GM12873 (cell line): ENCODE results near the gene DOK5.

Experiments used
- TF ChIP-seq, protein P1 (sequence below): IDR thresholded peaks from 2 replicates; pipeline ENCODE4 v1.5.1; 2012; ENCODE audit warnings: low read depth, mild to moderate bottlenecking, moderate library complexity, low read length, control low read depth; ENCODE audit not compliant: insufficient read depth; ENCODE audit errors: missing control alignments

The DOK5 gene

DNA sequence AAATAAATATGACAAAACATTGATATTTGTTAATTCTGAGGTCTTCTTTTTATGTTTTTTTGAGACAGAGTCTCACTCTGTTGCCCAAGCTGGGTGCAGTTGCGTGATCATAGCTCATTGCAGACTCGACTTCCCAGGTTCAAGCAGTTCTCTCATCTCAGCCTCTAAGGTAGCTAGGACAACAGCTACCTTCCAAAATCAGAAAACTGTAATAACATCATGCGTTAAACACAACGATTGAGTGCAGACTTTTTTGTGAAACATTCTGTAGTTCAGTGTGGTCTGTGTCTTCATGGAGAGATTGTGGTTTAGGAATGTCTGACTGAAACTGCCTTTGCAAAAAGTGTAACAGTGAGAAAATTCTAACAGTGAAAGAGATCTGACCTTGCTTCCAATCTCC lies 16.1 kb upstream of the DOK5 start:
- TF ChIP-seq, protein P1, sequence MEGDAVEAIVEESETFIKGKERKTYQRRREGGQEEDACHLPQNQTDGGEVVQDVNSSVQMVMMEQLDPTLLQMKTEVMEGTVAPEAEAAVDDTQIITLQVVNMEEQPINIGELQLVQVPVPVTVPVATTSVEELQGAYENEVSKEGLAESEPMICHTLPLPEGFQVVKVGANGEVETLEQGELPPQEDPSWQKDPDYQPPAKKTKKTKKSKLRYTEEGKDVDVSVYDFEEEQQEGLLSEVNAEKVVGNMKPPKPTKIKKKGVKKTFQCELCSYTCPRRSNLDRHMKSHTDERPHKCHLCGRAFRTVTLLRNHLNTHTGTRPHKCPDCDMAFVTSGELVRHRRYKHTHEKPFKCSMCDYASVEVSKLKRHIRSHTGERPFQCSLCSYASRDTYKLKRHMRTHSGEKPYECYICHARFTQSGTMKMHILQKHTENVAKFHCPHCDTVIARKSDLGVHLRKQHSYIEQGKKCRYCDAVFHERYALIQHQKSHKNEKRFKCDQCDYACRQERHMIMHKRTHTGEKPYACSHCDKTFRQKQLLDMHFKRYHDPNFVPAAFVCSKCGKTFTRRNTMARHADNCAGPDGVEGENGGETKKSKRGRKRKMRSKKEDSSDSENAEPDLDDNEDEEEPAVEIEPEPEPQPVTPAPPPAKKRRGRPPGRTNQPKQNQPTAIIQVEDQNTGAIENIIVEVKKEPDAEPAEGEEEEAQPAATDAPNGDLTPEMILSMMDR: no peak

GRCh38 chr20:54464003-54464402 lies 11.4 kb upstream of the DOK5 start:
- TF ChIP-seq, protein P1: no peak

- TF ChIP-seq, protein P1: no peak
Observed at GRCh38 chr20:54466127-54466526, 9.3 kb upstream of the DOK5 start.

DNA sequence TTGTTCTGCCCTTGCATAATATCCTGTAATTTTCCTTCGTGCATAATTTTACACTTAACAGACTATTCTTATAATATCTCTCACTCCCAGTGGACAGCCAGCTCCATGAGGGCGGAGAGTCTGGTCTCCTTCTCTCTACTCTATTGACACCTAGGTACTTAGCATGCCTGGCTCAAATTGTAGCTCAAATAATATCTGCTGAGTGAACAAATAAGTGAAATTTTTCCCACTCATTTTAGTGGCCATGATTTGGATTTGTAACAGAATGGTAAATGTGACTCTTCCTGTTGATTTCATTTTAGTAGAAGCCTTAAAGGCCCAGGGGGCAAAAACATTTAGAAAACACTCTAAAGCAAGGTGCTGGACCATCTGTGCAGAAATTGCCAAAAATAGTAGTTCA lies 7.8 kb upstream of the DOK5 start:
- TF ChIP-seq, protein P1: no peak

DNA sequence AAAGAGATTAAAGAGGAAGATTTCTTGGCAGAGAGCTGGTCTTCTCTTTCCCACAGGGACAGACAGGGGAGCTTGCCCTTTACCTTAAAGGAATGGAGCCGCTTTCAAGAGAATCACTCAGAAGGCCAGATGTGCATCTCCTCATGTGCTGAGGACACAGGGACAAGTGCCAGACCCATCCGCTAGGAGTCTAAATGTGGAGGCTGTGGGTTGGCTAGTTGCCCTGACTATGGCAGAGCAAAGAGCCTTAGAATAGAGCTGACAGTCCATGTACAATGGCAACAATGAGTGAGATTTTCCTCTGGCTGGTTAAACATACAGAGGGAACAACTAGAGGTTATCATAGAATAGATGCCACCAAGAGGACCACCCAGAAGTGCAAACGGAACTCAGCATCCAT lies 7.3 kb upstream of the DOK5 start:
- TF ChIP-seq, protein P1: no peak

DNA sequence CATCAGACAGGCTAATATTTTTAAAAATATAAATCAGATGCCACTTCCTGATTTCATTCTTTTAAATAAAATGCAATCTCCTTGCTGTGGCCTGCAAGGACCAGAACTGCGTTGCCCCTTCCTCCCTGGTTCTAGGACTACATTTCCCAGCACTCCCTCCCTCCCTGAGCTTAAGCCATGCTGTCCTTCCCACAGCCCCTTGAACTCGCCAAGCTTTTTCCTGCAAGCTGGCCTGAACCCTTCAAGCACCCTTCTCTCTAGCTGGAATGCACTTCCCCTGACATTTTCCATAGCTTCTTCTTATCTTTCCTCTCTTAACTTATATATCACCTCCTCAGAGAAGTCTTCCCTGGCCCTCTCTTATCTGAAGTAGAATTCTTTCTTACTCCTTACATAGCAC lies 6.1 kb upstream of the DOK5 start:
- TF ChIP-seq, protein P1: no peak

DNA sequence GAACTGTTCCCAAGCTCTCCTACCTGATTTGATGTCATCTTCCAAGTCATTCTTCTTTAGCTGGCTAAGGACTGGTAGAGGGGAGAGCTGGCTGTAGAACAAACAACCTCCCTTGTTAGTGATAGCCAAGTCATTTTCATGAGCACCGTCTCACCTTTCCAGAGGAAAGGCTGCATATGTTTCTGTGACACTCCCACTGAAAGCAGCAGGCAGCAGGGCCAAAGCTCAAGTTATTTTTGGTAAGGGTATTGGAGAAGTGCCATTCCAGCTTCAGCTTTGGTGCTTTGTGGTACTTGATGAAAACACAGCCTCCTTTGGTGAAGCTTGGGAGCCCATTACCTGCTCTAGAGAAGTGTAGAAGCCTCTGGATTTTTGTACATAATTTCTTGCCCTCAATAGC lies 5.4 kb upstream of the DOK5 start:
- TF ChIP-seq, protein P1: no peak
